ENCODE measurements around the gene PPP2R2C. TPM values are rescaled to one million over a fixed set of nuclear protein-coding genes. Genes with fewer than 3 reads are reported as not detected.
A peak's percentile ranks its signal among the peaks of the same experiment; 100 is the strongest.

The PPP2R2C gene
- total RNA-seq, 1 donor: under 0.01 TPM

GRCh38 chr4:6474705-6475457 is 2.5 kb upstream of the PPP2R2C start:
- Histone ChIP-seq H3K4me2 (ENCODE audit: insufficient read depth, low read length) (no peak overlapping the region), H3K4me3 (ENCODE audit: insufficient read depth, low read length) (no peak overlapping the region)
- DNase-seq (ENCODE audit: insufficient read length, low spot score, missing footprints): peak; percentile 59

GRCh38 chr4:6474053-6474568 is 1.7 kb upstream of the PPP2R2C start:
- DNase-seq (ENCODE audit: insufficient read length, low spot score, missing footprints): peak; percentile 72
- Histone ChIP-seq H3K4me2 (ENCODE audit: insufficient read depth, low read length) (no peak overlapping the region), H3K27me3 (ENCODE audit: insufficient read depth, low read length) (peaks cover 22% of the 10 kb centered on the region), H4K20me1 (ENCODE audit: insufficient read depth, low read length) (no peaks in the 10 kb centered on the region), H3K36me3 (ENCODE audit: insufficient read depth, low read length) (no peaks in the 10 kb centered on the region), H2AFZ (ENCODE audit: low read length) (no peak overlapping the region), H3K9me3 (ENCODE audit: low read depth, low read length) (no peaks in the 10 kb centered on the region), H3K4me1 (ENCODE audit: insufficient read depth, low read length) (no peaks in the 10 kb centered on the region), H3K27ac (ENCODE audit: low read depth, low read length) (no peak overlapping the region), H3K4me3 (ENCODE audit: insufficient read depth, low read length) (no peak overlapping the region), H3K79me2 (ENCODE audit: insufficient read depth, low read length) (no peaks in the 10 kb centered on the region)
- TF ChIP-seq, protein P1, sequence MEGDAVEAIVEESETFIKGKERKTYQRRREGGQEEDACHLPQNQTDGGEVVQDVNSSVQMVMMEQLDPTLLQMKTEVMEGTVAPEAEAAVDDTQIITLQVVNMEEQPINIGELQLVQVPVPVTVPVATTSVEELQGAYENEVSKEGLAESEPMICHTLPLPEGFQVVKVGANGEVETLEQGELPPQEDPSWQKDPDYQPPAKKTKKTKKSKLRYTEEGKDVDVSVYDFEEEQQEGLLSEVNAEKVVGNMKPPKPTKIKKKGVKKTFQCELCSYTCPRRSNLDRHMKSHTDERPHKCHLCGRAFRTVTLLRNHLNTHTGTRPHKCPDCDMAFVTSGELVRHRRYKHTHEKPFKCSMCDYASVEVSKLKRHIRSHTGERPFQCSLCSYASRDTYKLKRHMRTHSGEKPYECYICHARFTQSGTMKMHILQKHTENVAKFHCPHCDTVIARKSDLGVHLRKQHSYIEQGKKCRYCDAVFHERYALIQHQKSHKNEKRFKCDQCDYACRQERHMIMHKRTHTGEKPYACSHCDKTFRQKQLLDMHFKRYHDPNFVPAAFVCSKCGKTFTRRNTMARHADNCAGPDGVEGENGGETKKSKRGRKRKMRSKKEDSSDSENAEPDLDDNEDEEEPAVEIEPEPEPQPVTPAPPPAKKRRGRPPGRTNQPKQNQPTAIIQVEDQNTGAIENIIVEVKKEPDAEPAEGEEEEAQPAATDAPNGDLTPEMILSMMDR (IDR thresholded peaks at IDR 0.05; ENCODE audit: extremely low read depth, low read depth, low read length): peak; percentile 24

More at GRCh38 chr4:6474705-6475457, 2.5 kb upstream of the PPP2R2C start:
- Histone ChIP-seq H4K20me1 (ENCODE audit: insufficient read depth, low read length) (no peaks in the 10 kb centered on the region), H2AFZ (ENCODE audit: low read length) (no peak overlapping the region), H3K9me3 (ENCODE audit: low read depth, low read length) (no peaks in the 10 kb centered on the region), H3K27ac (ENCODE audit: low read depth, low read length) (no peak overlapping the region), H3K27me3 (ENCODE audit: insufficient read depth, low read length) (peaks cover 15% of the 10 kb centered on the region), H3K4me1 (ENCODE audit: insufficient read depth, low read length) (no peaks in the 10 kb centered on the region), H3K36me3 (ENCODE audit: insufficient read depth, low read length) (no peaks in the 10 kb centered on the region), H3K79me2 (ENCODE audit: insufficient read depth, low read length) (no peaks in the 10 kb centered on the region)
- TF ChIP-seq, protein P1 (IDR thresholded peaks at IDR 0.05; ENCODE audit: extremely low read depth, low read depth, low read length): no peak

- Histone ChIP-seq H3K4me2 (ENCODE audit: insufficient read depth, low read length) (no peak overlapping the region), H3K9me3 (ENCODE audit: low read depth, low read length) (no peaks in the 10 kb centered on the region), H2AFZ (ENCODE audit: low read length) (no peak overlapping the region), H3K27me3 (ENCODE audit: insufficient read depth, low read length) (peaks cover 27% of the 10 kb centered on the region), H3K79me2 (ENCODE audit: insufficient read depth, low read length) (no peaks in the 10 kb centered on the region), H3K4me3 (ENCODE audit: insufficient read depth, low read length) (no peak overlapping the region), H3K4me1 (ENCODE audit: insufficient read depth, low read length) (no peaks in the 10 kb centered on the region), H3K27ac (ENCODE audit: low read depth, low read length) (no peak overlapping the region), H4K20me1 (ENCODE audit: insufficient read depth, low read length) (no peaks in the 10 kb centered on the region), H3K36me3 (ENCODE audit: insufficient read depth, low read length) (no peaks in the 10 kb centered on the region)
- DNase-seq (ENCODE audit: insufficient read length, low spot score, missing footprints): peak; percentile 69
- TF ChIP-seq, protein P1 (IDR thresholded peaks at IDR 0.05; ENCODE audit: extremely low read depth, low read depth, low read length): no peak
Observed at GRCh38 chr4:6473264-6474052, 1.0 kb upstream of the PPP2R2C start.

DNA sequence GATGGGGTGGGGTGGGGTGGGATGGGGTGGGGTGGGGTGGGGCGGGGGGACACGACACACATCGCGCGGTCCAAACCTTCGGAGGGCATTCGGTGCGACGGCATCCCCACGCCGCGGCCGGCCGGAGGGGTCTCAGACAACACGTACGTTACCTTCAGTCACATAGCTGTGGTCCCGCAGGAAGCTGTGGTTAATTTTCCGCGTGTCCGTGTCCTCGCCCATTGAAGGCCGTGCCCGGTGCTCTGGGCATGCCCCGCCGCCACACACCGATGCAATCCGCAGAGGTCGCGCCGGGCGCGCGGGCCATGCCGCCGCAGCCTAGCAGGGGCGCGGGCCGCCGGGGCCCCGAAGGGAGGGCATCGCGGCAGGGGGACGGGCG is 417 bp downstream of the PPP2R2C start:
- H3K9me3 ChIP-seq (ENCODE audit: low read depth, low read length): no peaks in the 10 kb centered on the region
- peak; percentile 59 for DNase-seq (ENCODE audit: insufficient read length, low spot score, missing footprints)

More for the DNA sequence above, 417 bp downstream of the PPP2R2C start:
- H3K79me2 ChIP-seq (ENCODE audit: insufficient read depth, low read length): no peaks in the 10 kb centered on the region
- H3K27me3 ChIP-seq (ENCODE audit: insufficient read depth, low read length): peaks cover 30% of the 10 kb centered on the region
- H3K27ac ChIP-seq (ENCODE audit: low read depth, low read length): no peak overlapping the region
- no peak overlapping the region for H3K4me3 ChIP-seq (ENCODE audit: insufficient read depth, low read length)
- H3K4me2 ChIP-seq (ENCODE audit: insufficient read depth, low read length): no peak overlapping the region
- no peaks in the 10 kb centered on the region for H4K20me1 ChIP-seq (ENCODE audit: insufficient read depth, low read length)
- no peak overlapping the region for H2AFZ ChIP-seq (ENCODE audit: low read length)
- TF ChIP-seq, protein P1 (IDR thresholded peaks at IDR 0.05; ENCODE audit: extremely low read depth, low read depth, low read length): no peak
- no peaks in the 10 kb centered on the region for H3K36me3 ChIP-seq (ENCODE audit: insufficient read depth, low read length)
- no peaks in the 10 kb centered on the region for H3K4me1 ChIP-seq (ENCODE audit: insufficient read depth, low read length)

Data from osteoblast (primary cell).